NCI-H128 (cell line): ENCODE data around the gene GNAI3.

Source experiments
- DNase-seq: peaks from one replicate; lab custom pipeline; 2025; ENCODE audit not compliant: unreplicated experiment; lab: John Stamatoyannopoulos, UW

GNAI3 gene

GRCh38 chr1:109622137-109622892 is 73.9 kb downstream of the GNAI3 start:
- DNase-seq: no peak

GRCh38 chr1:109622895-109623294 is 74.5 kb downstream of the GNAI3 start:
- DNase-seq: no peak

GRCh38 chr1:109623601-109624161 is 75.3 kb downstream of the GNAI3 start:
- no peak for DNase-seq

- DNase-seq: peak; percentile 41
These were observed 76.0 kb downstream of the GNAI3 start for GRCh38 chr1:109624201-109625010.

GRCh38 chr1:109625176-109625575 is 76.8 kb downstream of the GNAI3 start:
- DNase-seq: no peak

GRCh38 chr1:109625601-109626560 is 77.5 kb downstream of the GNAI3 start:
- DNase-seq: no peak

GRCh38 chr1:109626682-109627408 is 78.4 kb downstream of the GNAI3 start:
- DNase-seq: no peak

- DNase-seq: no peak
These were observed 79.4 kb downstream of the GNAI3 start for GRCh38 chr1:109627692-109628399.

GRCh38 chr1:109628540-109629321 is 80.3 kb downstream of the GNAI3 start:
- DNase-seq: no peak

- no peak for DNase-seq
These were observed 81.1 kb downstream of the GNAI3 start for GRCh38 chr1:109629372-109630030.

- DNase-seq: no peak
These were observed 81.9 kb downstream of the GNAI3 start for GRCh38 chr1:109630081-109630897.

- no peak for DNase-seq
These were observed 82.6 kb downstream of the GNAI3 start for GRCh38 chr1:109630898-109631512.

- DNase-seq: no peak
These were observed 83.4 kb downstream of the GNAI3 start for GRCh38 chr1:109631513-109632505.

GRCh38 chr1:109632671-109633346 is 84.4 kb downstream of the GNAI3 start:
- peak; percentile 38 for DNase-seq

GRCh38 chr1:109634292-109634691 is 85.9 kb downstream of the GNAI3 start:
- no peak for DNase-seq
